ENCODE results near the gene VWA5B2. TPM values are rescaled to one million over a fixed set of nuclear protein-coding genes. Genes with fewer than 3 reads are reported as not detected.
A peak's percentile ranks its signal among the peaks of the same experiment; 100 is the strongest.

The VWA5B2 gene
- total and polyA plus RNA-seq, 2 of the 13 experiments (the other 11 are each of a cell fraction or from before 2014, with no cell fraction given), result 0.03 to 0.04 TPM

GRCh38 chr3:184188080-184188479 lies 41.3 kb upstream of the VWA5B2 start:
- intact Hi-C loops (cut with micrococcal nuclease; ENCODE audit: unreplicated experiment), result loop anchor here (5.0 kb wide), 1 partner anchor 41 kb away; no protein-coding TSS in a partner anchor
- FAIRE-seq, result no peak
- Histone ChIP-seq H3K36me3 (replicated peaks in 1 of 2; ENCODE audit: control insufficient read depth in 1 of 2, insufficient read depth in 2 of 2, low read length in 2 of 2) (peaks cover 29 to 64% of the 10 kb centered on the region in 2 experiments), H3K27ac (ENCODE audit: extremely low read length, insufficient read depth, low read length) (no peak overlapping the region), H3K9me3 (ENCODE audit: low read length) (no peaks in the 10 kb centered on the region), H3K27me3 (ENCODE audit: control insufficient read depth in 1 of 2, insufficient read depth in 2 of 2, low read length in 2 of 2) (no peaks in the 10 kb centered on the region; a peak in 1 of 5 replicates), H3K9ac (ENCODE audit: insufficient read depth, low read depth, low read length) (no peak overlapping the region), H4K20me1 (ENCODE audit: insufficient read depth, low read length) (peaks cover 4% of the 10 kb centered on the region; the same call in 1 of the 2 replicates), H3K4me2 (ENCODE audit: low read depth, low read length) (0 out of 2 replicates have a peak overlapping the region, but pooled peaks have one; percentile 90), H3K79me2 (ENCODE audit: insufficient read depth, low read length) (peaks cover 32% of the 10 kb centered on the region), H3K4me1 (ENCODE audit: insufficient read depth, low read length) (peaks cover 25% of the 10 kb centered on the region), H2AFZ (ENCODE audit: low read length) (no peak overlapping the region), H3K4me3 (replicated peaks in 1 of 3; ENCODE audit: insufficient read depth in 1 of 3, low read depth in 2 of 3, low read length in 3 of 3) (no peak overlapping the region; a peak in 1 of 6 replicates)
- no peak for ATAC-seq
- ChIA-PET CTCF (ENCODE audit: low intra/inter-chr PET ratio, low total read pairs) (no interaction called here), POLR2A (no interaction called here)
- in situ Hi-C loops (cut with HindIII; ENCODE audit: extremely low pct_ligation_motif_present, low pct_unique_long_range_greater_than_20kb), result no loop called here
- no TSS peak for BruUV-seq (replicated peaks)
- WGBS (ENCODE audit: low lambda C conversion rate), result 89% methylated on average over 17 of the region's 17 CpGs
- DNase-seq (ENCODE audit: low spot score), result no peak
- TF ChIP-seq RBM22 (optimal IDR thresholded peaks at IDR 0.05; ENCODE audit: low read length) (no peak), ZNF761 (CRISPR knock-in tag; conservative IDR thresholded peaks at IDR 0.05) (no peak), SOX5 (CRISPR knock-in tag; IDR thresholded peaks at IDR 0.05; ENCODE audit: borderline replicate concordance) (no peak), PPARG (CRISPR knock-in tag; conservative IDR thresholded peaks at IDR 0.05) (no peak), MEF2D (CRISPR knock-in tag; IDR thresholded peaks at IDR 0.05) (no peak), MTF2 (CRISPR knock-in tag; IDR thresholded peaks at IDR 0.05; ENCODE audit: borderline replicate concordance) (no peak), NFKBIZ (CRISPR knock-in tag; IDR thresholded peaks at IDR 0.05) (no peak), ZMAT3 (CRISPR knock-in tag; conservative IDR thresholded peaks at IDR 0.05) (no peak)
- TF ChIP-seq, protein P1, sequence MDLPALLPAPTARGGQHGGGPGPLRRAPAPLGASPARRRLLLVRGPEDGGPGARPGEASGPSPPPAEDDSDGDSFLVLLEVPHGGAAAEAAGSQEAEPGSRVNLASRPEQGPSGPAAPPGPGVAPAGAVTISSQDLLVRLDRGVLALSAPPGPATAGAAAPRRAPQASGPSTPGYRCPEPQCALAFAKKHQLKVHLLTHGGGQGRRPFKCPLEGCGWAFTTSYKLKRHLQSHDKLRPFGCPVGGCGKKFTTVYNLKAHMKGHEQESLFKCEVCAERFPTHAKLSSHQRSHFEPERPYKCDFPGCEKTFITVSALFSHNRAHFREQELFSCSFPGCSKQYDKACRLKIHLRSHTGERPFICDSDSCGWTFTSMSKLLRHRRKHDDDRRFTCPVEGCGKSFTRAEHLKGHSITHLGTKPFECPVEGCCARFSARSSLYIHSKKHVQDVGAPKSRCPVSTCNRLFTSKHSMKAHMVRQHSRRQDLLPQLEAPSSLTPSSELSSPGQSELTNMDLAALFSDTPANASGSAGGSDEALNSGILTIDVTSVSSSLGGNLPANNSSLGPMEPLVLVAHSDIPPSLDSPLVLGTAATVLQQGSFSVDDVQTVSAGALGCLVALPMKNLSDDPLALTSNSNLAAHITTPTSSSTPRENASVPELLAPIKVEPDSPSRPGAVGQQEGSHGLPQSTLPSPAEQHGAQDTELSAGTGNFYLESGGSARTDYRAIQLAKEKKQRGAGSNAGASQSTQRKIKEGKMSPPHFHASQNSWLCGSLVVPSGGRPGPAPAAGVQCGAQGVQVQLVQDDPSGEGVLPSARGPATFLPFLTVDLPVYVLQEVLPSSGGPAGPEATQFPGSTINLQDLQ (CRISPR knock-in tag; IDR thresholded peaks at IDR 0.05), result no peak
- TF ChIP-seq, protein P2, sequence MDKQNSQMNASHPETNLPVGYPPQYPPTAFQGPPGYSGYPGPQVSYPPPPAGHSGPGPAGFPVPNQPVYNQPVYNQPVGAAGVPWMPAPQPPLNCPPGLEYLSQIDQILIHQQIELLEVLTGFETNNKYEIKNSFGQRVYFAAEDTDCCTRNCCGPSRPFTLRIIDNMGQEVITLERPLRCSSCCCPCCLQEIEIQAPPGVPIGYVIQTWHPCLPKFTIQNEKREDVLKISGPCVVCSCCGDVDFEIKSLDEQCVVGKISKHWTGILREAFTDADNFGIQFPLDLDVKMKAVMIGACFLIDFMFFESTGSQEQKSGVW (CRISPR knock-in tag; IDR thresholded peaks at IDR 0.05; ENCODE audit: borderline replicate concordance), result no peak
- TF ChIP-seq, protein P3, sequence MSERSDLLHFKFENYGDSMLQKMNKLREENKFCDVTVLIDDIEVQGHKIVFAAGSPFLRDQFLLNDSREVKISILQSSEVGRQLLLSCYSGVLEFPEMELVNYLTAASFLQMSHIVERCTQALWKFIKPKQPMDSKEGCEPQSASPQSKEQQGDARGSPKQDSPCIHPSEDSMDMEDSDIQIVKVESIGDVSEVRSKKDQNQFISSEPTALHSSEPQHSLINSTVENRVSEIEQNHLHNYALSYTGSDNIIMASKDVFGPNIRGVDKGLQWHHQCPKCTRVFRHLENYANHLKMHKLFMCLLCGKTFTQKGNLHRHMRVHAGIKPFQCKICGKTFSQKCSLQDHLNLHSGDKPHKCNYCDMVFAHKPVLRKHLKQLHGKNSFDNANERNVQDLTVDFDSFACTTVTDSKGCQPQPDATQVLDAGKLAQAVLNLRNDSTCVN (CRISPR knock-in tag; IDR thresholded peaks at IDR 0.05; ENCODE audit: borderline replicate concordance), result no peak
- TF ChIP-seq, protein P4, sequence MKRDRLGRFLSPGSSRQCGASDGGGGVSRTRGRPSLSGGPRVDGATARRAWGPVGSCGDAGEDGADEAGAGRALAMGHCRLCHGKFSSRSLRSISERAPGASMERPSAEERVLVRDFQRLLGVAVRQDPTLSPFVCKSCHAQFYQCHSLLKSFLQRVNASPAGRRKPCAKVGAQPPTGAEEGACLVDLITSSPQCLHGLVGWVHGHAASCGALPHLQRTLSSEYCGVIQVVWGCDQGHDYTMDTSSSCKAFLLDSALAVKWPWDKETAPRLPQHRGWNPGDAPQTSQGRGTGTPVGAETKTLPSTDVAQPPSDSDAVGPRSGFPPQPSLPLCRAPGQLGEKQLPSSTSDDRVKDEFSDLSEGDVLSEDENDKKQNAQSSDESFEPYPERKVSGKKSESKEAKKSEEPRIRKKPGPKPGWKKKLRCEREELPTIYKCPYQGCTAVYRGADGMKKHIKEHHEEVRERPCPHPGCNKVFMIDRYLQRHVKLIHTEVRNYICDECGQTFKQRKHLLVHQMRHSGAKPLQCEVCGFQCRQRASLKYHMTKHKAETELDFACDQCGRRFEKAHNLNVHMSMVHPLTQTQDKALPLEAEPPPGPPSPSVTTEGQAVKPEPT (CRISPR knock-in tag; IDR thresholded peaks at IDR 0.05; ENCODE audit: low read depth), result no peak

Data from HepG2 (cell line).